HG03060 (cell line): ENCODE results near the gene GARS1.
"Not testable (repeated sequence)": the region's sequence is repeated elsewhere in the genome, so short reads cannot be mapped to it uniquely, and the experiment has no call there.

Experiments
- ATAC-seq: cut with Tn5 transposase; IDR thresholded peaks from one replicate; pipeline ENCODE4 v1.9.1; 2021; ENCODE audit warnings: low read depth, moderate number of reproducible peaks; ENCODE audit not compliant: unreplicated experiment

Gene GARS1

DNA sequence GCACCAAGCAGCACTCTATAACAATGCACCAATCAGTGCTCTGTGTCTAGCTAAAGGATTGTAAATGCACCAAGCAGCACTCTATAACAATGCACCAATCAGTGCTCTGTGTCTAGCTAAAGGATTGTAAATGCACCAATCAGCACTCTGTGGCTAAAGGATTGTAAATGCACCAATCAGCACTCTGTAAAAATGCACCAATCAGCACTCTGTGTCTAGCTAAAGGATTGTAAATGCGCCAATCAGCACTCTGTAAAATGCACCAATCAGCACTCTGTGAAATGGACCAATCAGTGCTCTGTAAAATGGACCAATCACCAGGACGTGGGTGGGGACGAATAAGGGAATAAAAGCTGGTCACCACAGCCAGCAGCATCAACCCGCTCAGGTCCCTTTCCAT is 24.4 kb upstream of the GARS1 start:
- ATAC-seq, result not testable (repeated sequence)

DNA sequence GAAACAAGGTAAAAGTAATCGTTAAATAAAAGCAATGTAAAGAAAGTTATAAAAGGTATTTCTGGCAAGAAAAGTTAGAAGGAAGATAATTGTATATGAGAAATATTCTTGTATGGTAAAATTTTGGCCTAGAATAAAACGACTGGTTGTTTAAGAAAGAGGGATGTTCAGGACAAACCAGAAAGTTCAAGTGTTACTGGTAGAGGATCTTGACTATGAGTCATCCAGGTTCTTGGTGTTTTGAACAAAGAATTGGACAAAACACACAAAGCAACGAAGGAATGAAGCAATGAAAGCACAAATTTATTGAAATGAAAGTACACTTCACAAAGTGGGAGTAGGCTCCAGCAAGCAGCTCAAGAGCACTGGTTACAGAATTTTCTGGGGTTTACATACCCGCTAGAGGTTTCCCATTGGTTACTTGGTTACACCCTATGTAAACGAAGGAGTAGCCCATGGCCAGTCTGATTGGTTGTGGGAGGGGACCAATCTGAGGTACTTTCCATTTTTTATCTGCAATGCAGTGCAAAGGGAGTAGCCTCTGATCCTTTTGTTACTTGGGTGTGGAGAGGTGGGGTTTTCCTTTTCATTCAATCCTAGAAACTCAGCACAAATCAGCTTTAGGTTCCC is 22.4 kb upstream of the GARS1 start:
- ATAC-seq, result no peak

DNA sequence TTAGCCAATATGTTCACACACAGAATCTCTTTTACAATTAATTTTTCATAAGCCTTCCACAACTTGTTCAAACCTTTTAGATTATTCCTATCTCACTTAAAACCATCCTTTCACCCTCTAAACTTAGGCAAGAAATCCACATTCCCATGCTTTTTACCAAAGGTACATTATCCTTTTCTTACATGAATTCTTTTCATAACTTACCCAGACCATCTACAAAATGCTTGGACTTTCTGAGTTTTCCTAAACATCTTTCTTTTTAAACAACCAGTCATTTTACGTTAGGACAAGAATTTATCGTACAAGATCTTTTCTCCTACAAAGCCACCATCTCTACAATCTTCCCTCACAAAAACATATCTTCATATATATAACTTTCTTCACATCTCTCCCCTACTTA is 18.8 kb upstream of the GARS1 start:
- ATAC-seq, result no peak

DNA sequence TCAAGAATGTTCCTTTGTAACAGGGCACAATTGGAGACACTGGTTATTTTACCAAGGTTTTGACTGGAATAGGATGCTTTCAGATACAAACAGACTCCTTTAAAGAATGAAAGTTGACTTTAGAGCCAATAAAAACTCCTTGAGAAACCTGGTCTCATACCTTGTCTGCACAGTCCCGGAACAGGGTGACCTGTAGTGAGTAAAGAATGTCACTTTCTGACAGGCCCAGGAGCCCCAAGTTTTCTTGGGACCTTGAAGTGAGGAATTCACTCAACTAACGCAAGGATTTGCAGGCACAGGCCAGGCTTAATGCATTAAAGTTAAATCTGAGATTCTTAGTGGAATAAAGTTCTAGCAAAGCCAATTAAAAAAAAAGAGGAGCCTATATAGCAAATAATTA is 11.5 kb upstream of the GARS1 start:
- no peak for ATAC-seq

DNA sequence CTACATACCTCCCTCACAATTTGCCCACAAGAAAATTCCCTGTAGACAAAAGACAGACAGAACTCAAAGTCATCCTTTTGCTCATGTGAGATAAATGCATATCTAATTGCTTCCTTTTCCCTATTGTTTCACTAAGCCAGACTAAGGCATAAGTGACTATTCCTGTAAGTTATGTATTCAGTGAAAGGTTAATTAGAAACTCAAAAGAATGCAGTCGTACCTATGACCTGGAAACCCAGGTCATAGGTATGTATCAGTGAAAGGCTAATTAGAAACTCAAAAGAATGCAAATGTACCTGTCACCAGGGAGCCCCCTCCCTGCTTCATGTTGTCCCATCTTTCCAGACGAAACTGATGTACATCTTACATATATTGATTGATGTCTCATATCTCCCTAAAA is 10.3 kb upstream of the GARS1 start:
- no peak for ATAC-seq

DNA sequence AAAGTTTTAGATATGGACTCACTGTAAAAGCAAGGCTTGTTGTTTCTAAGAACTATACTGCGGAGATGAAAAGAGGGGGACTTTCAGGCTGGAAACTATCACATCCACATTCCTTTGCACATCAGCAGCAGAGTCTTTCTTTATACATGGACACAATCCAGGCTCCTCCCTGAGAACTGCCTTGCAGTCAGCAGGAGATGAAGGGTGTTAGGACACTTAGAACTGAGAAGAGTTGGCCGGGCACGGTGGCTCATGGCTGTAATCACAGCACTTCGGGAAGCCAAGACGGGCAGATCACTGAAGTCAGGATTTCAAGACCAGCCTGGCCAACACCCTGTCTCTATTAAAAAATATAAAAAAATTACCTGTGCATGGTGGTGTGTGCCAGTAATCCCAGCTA is 9.7 kb upstream of the GARS1 start:
- ATAC-seq, result no peak

DNA sequence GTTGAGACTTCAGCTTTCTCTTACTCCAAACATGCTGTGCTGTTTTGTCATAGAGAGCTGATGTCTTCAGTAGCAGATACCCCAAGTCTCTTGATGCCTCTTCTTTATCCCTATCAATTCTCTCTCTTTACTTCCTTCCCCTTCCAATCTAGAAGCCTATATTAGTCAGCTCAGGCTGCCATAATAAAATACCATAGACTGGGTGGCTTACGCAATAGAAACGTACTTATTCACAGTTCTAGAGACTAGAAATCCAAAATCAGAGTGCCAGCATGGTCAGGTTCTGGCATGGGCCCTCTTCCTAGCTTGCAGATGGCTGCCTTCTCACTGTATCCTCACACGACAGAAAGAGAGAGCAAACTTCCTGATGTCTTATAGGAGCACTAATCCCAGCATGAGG is 9.0 kb upstream of the GARS1 start:
- no peak for ATAC-seq

DNA sequence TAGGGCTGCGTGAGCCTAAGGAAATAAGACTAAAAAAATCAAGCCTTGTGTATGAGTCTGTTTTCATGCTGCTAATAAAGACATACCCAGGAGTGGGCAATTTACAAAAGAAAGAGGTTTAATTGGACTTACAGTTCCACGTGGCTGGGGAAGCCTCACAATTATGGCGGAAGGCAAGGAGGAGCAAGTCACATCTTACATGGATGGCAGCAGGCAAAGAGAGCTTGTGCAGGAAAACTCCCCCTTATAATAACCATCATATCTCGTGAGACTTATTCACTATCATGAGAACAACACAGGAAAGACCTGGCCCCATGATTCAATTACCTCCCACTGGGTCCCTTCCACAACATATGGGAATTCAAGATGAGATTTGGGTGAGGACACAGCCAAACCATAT is 7.1 kb upstream of the GARS1 start:
- not testable (repeated sequence) for ATAC-seq

DNA sequence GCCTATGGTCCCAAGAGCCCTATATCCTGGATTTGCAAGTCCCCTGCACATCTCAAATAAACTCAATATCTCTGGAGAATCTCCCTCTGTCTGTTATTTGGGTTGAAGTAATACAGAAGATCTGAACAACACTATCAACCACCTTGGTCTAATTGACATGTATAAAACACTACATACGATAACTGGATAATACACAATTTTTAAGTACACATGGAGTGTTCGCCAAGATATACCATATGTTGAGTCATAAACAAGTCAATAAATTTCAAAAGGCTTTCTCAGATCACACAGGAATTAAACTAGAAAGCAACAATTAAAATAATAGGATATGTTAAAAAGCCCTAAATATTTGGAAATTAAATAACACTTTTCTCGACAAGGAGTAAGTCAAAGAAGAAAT is 5.6 kb upstream of the GARS1 start:
- ATAC-seq, result no peak

DNA sequence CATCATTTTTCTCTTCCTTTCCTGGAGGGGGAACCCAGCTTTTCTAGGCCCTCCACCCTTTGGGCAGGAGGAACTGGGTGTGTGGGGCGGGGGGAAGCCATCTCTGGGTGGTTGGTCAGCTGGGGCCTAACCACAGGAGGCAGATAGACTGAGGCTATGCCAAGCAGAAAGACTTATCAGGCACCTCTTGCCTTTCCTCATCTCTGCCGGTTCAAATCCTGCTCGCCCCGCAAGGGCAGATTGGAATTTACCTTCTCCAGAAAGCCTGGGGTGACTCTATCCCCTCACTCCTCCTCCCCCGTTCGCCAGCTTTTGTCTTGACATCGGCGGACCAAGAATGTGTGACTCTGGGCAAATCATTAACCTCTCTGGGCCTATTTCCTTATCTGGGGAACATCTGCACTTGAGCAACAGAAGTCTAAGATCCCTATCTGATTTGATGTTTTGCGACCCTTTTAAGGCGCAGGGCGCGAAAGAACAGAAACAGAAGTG is 584 bp upstream of the GARS1 start:
- ATAC-seq, result peak; percentile 20

DNA sequence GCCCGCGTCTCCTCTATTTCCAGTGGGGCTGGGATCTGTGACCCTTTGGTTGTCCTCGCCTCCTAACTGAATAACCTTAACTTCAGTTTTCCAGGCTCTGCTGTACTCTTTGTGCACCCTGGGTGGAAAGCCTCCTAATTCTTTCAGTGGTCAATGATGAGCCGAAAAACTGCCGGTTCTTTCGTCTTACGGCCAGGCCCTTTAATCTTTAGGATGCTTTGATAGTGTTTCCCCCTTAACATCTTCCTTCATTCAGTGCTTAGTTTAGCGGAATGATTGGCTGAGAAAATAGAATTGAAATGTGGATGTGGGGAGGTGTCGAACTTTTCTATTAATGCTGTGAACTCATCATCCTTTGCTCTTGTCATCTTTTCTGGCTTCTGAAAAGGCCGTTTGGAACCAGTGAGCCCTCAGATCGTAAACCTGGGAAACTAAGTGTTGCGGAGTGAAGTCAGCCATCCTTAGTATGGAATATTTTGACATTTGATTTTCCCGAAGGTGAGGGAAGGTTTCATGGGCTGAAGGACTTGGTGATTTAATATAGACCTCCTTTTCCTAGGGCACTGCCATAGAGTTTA is 847 bp downstream of the GARS1 start:
- ATAC-seq, result no peak

DNA sequence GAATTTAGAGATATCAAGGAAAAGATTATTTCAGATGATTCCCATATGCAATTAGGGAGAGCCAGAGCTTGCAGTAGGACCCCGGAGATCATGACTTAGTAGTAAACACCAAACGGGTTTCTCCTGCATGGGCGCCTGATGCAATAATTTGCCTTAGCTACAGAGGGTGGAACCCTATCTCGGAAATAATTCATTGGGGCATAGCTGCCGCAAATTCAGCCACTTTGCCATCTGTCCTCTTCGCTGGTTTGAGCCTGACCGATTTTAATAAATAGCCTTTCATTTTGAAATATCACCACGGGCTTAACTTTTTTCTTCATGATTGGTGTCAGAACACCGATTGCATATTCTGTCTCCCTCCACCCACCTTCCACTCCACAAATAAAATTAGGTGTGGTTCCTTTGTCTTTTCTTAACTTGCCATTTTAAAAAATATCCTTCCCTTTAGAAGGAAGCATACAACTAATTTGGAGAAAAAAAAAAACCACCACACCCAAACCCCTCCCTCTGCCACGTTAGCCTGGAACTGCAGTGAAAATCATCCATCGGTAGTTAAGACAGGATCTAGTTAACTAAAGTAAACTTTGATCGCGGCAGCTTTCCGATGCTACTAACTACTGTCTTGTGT is 1.4 kb downstream of the GARS1 start:
- ATAC-seq, result no peak

DNA sequence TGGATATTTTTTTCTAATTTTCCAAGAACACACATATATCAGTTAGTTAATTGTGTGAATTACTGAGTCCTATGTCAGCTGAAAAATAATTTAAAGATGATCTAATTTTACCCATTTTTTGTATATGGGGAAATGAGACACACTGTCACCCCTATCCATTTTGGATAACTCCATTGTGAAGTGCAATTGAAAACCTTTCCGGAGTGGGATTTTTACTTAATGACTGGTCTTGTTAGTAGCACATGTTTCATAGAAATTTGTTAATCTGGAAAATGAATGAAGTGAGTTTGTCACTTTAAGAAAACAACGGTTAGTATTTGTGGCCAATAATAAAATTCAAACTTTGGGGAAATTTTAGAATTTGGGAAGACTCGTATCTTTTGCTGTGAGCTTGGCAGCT is 2.0 kb downstream of the GARS1 start:
- no peak for ATAC-seq

DNA sequence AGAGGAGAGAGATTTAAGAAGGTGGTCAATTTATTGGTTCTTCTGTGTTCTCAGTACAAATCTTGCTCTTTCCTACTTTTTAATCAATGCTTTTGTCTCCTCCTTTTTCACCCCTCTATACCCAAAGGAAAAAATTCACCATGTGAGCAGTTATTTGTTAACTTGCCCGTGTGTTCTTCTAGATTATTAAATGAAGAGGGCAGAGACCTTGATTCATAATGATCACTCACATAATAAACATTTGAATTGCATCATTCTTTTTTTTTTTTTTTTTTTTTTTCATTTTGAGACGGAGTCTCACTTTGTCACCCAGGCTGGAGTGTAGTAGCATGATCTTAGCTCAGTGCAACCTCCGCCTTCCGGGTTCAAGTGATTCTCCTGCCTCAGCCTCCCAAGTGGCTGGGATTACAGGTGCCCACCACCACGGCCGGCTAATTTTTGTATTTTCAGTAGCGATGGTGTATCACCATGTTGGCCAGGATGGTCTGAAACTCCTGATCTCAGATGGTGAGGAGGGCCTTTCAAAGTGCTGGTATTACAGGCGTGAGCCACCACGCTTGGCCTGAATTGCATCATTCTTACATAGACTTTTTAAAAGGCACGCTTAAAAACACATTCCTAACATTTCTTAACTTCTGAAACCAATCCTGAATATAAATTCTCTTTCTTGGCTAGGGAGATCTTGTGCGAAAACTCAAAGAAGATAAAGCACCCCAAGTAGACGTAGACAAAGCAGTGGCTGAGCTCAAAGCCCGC is 3.6 kb downstream of the GARS1 start:
- no peak for ATAC-seq

DNA sequence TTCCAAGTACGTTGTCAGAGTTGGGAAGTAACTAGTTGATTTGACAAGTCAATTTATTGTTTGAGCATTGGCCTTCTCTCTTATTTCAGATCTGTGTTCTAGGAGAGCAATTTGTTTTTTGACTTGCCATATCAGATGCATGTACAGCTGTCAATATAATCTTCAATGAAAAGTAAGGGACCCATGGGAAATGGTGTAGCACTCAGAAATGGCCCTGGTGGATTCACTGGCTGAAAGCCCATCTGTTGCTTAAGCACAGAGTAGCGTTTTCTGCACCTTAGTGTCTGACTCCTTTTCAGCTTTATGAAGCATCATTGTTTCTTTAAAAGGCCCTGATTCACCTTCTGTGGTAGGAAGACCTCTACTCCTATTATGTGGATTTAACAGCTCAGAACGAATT is 10.2 kb downstream of the GARS1 start:
- ATAC-seq, result no peak

DNA sequence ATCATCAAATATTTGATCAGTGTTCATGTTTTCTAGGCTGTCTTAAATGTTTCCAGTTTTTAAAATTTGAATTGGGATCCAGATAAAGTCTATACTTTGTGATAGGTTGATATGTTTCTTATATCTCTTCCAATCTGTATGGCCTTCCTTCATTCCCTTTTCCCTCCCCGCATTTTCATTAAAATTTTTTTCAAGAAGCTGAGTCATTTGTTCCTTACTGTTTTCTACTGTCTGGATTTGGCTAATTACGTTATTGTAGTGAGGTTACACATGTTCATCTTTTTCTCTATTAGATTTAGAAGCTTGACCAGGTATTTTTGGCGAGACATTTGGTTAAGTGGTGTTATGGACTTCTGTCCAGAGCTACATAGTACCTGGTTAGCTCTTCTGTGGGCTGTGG is 11.2 kb downstream of the GARS1 start:
- no peak for ATAC-seq

DNA sequence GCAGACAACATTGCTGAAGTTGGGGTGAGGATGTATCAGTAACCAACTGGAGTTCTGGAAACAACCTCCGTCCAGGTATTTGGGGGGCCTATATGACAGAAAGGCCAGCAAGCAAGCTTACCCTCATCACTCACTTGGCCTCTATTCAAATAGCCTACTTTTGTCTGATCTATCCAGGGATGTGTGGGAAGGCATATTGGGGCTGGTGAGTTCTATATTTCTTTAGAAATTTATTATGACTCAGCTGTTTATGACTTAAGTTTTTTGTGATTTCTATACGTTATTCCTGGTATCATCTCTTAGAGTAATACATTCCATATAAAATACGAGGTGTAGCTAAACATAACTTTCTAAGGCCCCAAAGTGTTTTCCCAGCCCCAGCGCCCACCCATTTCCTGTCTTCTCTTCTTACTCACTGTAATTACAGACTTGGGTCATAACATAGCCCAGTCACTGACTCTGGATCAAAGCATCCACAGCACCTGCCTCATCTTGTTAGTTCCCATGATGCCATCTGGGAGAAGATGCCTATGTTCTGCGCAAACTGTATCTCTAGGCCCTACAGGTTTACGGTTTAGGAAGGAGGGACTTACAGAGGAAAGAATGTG is 18.1 kb downstream of the GARS1 start:
- ATAC-seq, result no peak

DNA sequence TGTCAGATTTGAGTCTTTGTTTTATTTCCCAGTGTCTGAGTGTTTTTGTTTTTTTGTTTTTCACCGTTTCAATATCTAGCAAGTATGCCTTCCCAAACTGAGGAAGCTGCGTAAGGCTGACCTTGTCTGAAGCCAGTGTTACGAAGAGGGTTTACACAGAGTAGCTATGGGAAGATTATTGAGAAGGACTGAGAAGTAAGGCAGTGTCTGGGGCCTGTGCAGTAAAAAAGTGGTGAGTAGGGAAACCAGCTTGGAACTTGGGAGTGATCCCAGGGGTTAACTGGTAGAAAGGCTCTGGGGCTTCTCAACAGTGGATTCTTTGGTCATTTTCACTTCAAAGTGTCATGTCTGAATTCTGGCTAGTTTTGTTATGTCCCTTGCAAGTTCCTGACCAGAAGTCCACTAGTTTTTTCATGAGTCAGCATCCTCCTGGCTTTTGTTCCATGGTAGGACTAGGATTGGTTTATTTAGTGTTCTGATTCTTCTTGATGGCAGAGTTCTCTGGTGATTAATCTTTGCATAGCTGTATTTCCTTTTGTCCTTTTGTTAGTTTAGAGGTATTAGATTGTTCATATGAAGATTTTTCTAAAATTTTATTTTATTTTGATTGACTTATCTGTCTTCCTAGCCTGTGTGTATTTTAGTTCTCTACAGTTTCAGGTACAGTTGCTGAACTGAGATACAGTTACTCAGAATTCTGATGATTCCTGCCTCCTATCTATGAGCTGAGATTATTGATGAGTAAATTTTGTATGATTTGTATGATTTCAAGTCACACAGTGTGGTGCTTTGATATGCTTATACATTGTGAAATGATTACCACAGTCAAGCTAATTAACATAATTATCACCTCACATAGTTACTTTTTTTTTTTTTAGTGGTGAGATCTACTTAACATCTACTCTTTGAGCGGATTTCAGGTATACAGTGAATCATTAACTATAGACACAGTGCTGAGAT is 19.0 kb downstream of the GARS1 start:
- ATAC-seq, result no peak

DNA sequence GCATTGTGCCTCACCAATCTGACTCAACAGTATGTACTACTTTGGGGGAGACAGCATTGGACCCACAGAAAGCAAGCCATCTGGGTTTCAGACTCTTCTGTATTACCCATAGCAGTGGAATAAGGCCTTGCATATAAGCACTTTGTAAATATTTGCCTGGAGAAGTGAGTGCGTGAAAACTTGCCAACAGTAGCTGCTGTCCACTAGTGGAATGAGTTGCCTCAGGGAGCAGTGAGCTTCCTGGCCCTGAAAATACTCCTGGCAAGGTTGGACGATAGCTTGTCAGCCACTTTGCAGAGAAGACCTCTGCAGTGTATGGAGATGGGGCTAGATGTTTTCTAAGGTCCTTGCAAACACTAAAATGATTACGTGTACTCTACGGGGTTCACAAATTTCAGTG is 21.6 kb downstream of the GARS1 start:
- ATAC-seq, result no peak

DNA sequence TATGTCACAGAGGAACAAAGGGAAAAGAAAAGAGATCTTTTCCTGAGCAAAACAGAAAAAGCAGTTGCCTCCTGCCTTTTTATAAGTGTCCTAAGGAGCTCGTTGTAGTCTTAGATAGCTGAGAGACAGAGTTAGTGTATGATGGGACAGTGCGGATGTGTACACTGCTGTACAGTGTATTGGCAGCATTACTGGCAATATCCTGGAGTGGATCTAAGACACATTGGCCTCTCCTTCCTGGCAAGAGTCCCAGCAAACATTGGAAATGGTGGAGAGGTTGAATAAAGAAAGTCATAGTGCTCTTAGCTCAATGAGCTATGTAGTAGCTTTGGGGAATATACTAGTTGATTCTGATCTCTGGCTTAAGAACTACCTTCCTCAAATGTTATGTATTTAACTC is 22.7 kb downstream of the GARS1 start:
- no peak for ATAC-seq
